GM19035 (cell line): ENCODE data around the gene PODXL2.
"Not testable (repeated sequence)": the region's sequence is repeated elsewhere in the genome, so short reads cannot be mapped to it uniquely, and the experiment has no call there.

Experiments used
- ATAC-seq: cut with Tn5 transposase; IDR thresholded peaks from one replicate; pipeline ENCODE4 v1.9.1; 2021; ENCODE audit not compliant: unreplicated experiment

PODXL2 gene

GRCh38 chr3:127688416-127689265 is 59.7 kb downstream of the PODXL2 start:
- no peak for ATAC-seq

GRCh38 chr3:127689266-127689860 is 60.4 kb downstream of the PODXL2 start:
- no peak for ATAC-seq

DNA sequence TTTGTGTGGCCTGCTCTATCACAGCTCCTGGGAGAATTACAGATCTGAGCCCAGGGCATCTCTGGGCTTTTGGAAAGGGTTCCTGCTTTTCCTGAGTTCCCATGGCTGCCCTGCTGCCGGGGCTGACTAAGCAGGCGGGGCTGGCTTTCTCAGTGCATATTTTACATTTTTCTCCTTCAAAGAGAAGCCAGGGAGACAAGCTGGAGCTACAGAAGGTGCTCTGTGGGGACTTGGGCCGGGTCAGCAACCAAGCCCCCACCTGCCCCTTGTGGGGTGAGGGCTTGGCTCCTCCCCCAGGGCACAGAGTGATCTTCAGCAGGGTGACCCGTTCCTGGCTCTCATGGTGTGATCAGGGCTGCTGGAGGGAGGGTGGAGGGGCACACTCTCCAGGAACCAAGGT is 61.1 kb downstream of the PODXL2 start:
- no peak for ATAC-seq

- ATAC-seq = no peak
Observed at GRCh38 chr3:127690823-127691452, 62.0 kb downstream of the PODXL2 start.

GRCh38 chr3:127691489-127691888 is 62.5 kb downstream of the PODXL2 start:
- no peak for ATAC-seq

- ATAC-seq = no peak
Observed at GRCh38 chr3:127691974-127692373, 63.0 kb downstream of the PODXL2 start.

GRCh38 chr3:127692501-127693335 is 63.7 kb downstream of the PODXL2 start:
- no peak for ATAC-seq

GRCh38 chr3:127693336-127693843 is 64.4 kb downstream of the PODXL2 start:
- no peak for ATAC-seq

DNA sequence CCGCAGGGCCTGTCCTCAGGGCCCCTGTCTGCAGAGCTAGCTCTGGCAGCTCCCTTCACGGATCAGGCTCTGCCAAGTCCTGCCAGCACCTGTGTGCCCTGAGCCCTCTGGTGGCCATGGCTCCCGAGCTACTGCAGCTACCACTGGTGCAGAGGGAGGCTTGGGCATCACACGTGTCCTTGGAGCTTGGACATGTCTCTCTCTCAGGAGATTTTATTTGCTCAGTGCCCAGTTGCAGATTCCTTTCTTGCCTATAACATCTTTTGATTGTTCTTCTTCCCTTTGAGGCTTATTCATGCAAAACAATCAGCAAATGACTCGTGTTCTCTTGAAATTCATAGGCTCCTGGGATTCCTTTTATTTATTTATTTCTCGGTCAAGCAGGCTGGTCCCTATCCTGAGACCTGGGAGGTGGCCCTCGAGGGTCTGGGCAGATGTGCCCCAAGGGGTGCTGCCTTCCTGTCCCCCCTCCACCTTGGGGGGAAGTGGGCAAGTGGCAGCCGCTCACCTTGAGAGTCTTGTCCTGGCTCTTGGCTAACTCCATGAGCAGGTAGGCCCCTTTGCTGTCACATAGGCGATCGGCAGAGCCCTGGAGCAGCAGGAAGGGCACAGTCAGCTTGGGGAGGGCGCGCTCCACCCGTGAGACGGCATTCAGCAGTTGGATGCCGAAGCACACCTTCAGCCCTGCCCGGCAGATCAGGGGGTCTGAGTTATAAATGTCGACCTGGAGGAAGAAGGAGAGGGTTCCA is 65.7 kb downstream of the PODXL2 start:
- ATAC-seq = no peak

DNA sequence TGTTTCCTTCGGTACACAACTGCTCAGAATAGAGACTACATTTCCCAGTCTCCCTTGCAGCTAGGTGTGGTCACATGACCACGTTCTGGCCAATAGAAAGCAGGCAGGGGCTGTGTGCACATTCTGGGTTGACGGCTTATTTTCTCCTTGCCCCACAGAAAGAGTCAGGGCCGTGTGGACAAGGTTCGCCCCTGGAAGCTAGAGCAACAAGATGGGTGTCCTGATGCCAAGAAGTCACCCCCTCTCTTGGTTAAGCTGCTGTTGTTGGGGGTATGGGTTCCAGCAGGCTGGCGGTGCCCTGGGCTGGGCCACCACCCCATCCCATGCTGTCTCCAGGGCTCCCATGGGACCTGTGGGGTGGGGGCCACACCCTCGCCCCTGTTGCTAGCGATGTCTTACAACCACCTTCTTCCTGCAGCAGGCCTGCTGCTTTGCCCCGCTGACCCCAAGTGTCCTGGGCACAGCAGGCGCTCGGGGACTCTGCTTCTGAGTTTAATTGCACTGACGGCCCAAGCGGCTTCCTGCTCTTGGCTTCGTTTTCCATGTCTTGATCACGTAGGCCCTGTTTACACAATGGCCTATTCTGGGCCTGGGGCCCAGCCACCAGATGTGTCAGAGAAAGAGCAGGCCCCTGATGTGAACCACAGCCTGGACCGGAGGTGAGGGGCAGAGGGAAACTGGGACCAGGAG is 68.7 kb downstream of the PODXL2 start:
- ATAC-seq = peak; percentile 83

GRCh38 chr3:127698286-127698685 is 69.3 kb downstream of the PODXL2 start:
- no peak for ATAC-seq

GRCh38 chr3:127698691-127699415 is 69.9 kb downstream of the PODXL2 start:
- ATAC-seq = no peak

- ATAC-seq = no peak
Observed at GRCh38 chr3:127699416-127700300, 70.7 kb downstream of the PODXL2 start.

- no peak for ATAC-seq
Observed at GRCh38 chr3:127700406-127700805, 71.4 kb downstream of the PODXL2 start.

DNA sequence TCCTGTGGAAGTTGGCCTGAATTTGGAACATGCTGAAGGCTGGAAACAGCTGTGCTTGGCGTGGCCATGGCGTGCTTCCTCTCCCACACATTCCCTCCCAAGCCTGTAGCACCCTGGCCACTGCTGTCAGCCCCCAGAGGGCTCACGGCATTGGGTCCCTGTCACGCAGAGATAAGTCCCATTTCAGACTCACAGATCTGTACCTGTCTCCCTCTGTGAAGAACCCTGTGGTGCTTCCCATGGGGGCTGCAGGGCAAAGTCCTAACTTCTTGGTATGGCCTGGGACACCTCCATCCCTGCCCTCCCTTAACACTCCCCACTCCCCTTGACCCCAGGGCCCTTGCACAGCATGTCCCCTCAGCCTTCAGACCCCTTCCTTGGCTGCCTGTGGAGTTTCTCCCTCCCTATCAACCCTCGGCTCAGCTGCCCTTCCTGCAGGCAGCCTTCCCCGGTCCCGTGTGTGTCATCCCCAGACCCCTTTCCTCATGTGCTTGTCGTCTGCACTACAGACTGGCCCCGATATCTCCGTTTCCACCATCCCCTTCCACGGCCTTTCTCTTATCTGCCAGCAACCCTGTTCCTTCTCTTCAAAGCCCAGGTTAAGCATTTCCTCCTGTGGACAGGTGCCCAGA is 72.4 kb downstream of the PODXL2 start:
- ATAC-seq = no peak

GRCh38 chr3:127702151-127702578 is 73.2 kb downstream of the PODXL2 start:
- no peak for ATAC-seq

DNA sequence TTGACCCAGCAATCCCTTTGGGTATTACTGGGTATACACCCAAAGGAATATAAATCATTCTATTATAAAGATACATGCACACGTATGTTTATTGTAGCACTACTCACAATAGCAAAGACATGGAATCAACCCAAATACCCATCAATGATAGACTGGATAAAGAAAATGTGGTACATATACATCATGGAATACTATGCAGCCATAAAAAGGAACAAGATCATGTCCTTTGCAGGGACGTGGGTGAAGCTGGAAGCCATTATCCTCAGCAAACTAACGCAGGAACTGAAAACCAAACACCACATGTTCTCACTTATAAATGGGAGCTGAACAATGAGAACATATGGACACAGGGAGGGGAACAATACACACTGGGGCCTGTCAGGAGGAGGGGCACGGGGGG is 75.9 kb downstream of the PODXL2 start:
- not testable (repeated sequence) for ATAC-seq

GRCh38 chr3:127706312-127706711 is 77.3 kb downstream of the PODXL2 start:
- ATAC-seq = no peak
